GM12873 (cell line): ENCODE data around the gene WNT2.

ENCODE experiments used
- TF ChIP-seq, protein P1 (sequence below): IDR thresholded peaks from 2 replicates; pipeline ENCODE4 v1.5.1; 2012; ENCODE audit warnings: low read depth, mild to moderate bottlenecking, moderate library complexity, low read length, control low read depth; ENCODE audit not compliant: insufficient read depth; ENCODE audit errors: missing control alignments

Gene WNT2

GRCh38 chr7:117273814-117274225 is 49.0 kb downstream of the WNT2 start:
- TF ChIP-seq, protein P1, sequence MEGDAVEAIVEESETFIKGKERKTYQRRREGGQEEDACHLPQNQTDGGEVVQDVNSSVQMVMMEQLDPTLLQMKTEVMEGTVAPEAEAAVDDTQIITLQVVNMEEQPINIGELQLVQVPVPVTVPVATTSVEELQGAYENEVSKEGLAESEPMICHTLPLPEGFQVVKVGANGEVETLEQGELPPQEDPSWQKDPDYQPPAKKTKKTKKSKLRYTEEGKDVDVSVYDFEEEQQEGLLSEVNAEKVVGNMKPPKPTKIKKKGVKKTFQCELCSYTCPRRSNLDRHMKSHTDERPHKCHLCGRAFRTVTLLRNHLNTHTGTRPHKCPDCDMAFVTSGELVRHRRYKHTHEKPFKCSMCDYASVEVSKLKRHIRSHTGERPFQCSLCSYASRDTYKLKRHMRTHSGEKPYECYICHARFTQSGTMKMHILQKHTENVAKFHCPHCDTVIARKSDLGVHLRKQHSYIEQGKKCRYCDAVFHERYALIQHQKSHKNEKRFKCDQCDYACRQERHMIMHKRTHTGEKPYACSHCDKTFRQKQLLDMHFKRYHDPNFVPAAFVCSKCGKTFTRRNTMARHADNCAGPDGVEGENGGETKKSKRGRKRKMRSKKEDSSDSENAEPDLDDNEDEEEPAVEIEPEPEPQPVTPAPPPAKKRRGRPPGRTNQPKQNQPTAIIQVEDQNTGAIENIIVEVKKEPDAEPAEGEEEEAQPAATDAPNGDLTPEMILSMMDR: no peak

DNA sequence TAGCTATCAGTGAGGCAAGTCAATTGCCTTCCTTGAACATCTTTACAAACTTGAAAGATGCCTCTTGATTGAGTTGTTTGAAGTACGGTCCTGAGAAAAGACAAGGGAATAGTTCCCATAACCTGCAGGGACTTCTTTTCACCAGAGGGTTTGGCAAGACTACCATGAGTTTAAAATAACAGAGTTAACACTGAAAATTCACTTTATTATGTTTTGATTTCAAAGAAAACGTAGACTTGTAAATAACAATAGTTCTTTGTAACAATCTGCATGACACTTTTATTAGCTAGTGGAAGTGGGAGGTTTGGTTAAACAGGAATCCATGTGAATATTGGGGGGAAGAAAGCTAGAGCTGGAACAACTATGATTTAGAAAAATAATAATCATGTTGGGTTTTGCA is 49.5 kb downstream of the WNT2 start:
- TF ChIP-seq, protein P1: no peak

- TF ChIP-seq, protein P1: no peak
Observed at GRCh38 chr7:117272017-117272759, 50.7 kb downstream of the WNT2 start.

- TF ChIP-seq, protein P1: no peak
Observed at GRCh38 chr7:117271566-117271965, 51.3 kb downstream of the WNT2 start.

DNA sequence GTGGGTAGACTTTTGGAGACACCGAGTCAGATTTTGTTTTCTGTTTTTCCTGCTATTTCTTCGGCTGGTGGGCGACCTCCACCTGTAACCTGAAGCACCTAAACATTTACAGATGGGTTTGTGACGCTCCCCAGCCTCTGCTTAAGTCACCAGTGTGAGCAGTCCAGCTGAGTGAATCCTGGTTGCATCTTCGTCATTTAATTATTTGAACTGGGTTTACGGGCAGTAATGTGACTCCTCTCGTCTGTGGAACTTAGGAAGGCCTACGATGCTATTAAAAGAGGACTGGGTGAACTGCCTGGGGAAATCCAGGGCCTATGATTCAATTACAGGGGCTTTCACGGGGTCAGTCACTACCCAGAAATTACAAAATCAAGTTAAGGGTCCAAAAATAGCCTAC is 52.5 kb downstream of the WNT2 start:
- TF ChIP-seq, protein P1: no peak

- TF ChIP-seq, protein P1: no peak
Observed at GRCh38 chr7:117269886-117270285, 53.0 kb downstream of the WNT2 start.

GRCh38 chr7:117269417-117269816 is 53.4 kb downstream of the WNT2 start:
- TF ChIP-seq, protein P1: no peak
